HG02610 (cell line): ENCODE data around the gene CDK11B.
"Not testable (repeated sequence)": the region's sequence is repeated elsewhere in the genome, so short reads cannot be mapped to it uniquely, and the experiment has no call there.

Experiments used
- ATAC-seq: cut with Tn5 transposase; IDR thresholded peaks from one replicate; pipeline ENCODE4 v1.9.1; 2021; ENCODE audit warnings: mild to moderate bottlenecking, moderate library complexity; ENCODE audit not compliant: unreplicated experiment

CDK11B gene

GRCh38 chr1:1662830-1663560, 4.2 kb upstream of the CDK11B start:
- not testable (repeated sequence) for ATAC-seq

DNA sequence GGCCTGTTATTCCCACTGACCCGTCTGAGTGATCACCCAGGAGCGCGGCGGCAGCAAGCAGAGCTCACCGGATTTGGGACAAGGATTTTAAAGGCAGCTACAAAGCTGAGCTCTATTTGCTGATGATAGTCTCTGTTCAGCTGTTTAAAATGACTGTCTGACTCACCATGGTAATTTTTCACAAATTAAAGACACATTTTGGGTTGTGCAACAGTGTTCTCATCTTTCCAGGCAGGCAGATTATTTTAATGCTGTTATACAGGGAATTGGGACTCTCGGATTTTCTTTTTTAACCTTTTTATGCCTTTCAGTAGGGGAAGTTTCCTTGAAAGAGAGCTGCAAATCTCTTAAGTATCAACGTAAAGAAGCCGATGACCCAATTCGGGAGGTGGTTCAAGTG, 3.6 kb upstream of the CDK11B start:
- ATAC-seq: not testable (repeated sequence)

DNA sequence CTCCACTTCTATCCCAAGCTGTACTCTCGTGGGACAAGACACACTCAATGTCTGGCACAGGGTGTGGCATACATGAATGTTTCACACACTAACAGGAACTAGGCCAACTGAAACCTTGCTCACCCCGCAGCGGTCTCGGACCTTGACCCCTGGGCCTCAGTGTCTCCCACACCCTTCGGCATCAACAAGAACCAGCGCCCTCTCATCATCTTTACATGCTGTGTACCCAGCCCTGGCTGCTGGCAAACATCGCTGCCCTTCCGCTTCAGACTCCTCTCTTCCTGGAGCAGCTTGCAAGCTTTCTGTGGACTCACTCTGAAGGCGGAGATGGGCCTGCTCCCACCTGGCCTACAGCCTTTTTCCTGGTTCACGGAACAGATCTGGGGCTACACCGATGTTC, 10.5 kb downstream of the CDK11B start:
- ATAC-seq: not testable (repeated sequence)

DNA sequence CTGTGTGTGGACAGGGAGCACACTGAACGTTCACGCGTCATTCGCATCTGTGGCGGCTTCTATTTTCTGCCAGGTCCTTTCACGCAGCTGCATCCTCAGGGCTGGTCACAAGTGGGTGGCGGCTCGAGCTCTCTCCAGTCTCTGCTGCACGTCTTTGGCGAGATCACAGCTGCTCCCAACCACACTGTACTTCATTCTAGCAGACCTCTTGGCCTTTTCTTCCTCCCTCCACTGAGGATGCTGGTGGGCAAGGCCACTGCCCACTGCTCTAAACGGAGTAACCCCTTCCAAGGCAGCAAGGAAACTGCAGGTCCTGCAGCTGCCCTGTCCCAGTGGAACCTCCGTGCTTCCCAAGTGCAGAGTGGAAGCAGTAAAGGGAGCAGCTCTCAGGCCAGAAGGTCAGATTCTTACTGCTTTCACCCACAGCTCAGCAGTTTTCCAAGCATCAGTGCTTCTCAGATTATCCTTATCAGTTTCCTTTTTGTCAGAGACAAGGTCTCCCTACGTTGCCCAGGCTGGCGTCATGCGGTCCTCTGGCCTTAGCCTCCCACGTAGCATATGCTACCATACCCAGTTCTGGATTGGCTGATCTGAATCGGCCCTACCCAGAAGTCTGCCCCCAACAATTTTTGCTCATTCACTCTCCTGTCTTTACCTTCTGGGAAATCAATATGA, 11.1 kb downstream of the CDK11B start:
- ATAC-seq: not testable (repeated sequence)

- ATAC-seq: not testable (repeated sequence)
These were observed 12.5 kb downstream of the CDK11B start for GRCh38 chr1:1646326-1646725.

DNA sequence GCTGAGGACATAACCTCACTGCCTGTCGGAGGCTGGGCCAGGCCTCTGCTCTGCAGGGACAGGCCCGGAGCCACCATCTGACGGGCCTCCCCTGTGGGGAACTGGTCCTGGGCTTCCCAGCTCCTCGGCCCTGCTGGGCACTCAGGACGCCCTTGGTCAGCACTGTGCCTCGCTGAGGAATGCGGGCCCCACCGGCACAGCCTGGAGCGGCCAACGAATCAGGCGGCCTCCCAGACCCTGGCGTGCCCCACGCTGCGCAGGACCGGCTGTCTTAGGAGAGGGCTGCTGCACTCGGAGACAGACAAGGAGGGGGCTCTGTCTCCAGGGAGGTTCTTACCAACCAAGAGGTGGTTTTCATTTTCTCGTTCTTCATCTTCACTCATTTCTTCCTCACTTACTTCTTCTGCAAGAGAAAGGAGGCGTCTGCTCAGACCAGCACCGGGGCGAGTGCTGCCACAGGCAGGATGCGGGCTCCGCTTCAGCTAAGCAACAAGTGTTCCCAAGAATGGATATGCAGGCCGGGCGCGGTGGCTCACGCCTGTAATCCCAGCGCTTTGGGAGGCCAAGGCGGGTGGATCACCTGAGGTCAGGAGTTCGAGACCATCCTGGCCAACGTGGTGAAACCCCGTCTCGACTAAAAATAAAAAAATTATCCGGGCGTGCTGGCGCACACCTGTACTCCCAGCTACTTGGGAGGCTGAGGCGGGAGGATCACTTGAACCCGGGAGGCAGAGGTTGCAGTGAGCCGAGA, 17.9 kb downstream of the CDK11B start:
- not testable (repeated sequence) for ATAC-seq

DNA sequence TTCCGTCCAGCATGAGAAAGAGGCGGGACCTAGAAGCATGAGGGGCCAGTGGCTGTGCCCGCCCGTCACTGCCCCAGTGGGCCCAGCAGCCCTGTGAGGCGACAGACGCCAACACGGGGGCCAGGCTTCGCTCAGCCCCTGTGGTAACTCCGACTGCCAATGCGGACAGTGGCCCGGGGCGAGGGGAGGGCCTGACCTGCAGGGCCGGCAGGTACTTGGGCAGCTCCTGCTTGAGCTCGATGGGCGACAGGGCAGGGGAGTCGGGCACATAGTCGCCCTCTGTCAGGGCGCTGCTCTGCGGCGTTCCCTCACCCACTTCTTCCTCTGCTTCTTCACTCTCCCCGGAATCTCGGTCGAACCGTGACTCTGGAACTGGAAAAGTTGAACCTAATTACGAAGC, 18.7 kb downstream of the CDK11B start:
- ATAC-seq: not testable (repeated sequence)

DNA sequence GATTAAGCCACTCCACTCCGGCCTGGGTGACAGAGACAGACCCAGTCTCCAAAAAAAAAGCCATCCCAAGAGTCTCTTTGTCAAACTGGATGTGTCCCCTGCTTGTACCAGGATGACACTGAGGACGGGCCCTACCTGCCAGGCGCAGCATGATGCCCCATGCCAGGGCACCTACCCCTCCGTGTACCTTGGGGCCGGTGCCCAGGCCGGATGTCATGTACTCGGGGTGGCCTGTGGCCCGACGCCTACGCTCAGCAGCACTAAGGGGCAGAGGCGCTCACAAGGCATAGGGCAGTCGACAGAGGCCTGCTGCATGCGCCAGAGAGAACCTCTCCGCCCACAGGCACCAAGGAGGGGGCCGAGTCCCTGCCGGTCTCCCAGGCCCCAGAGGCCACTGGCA, 19.4 kb downstream of the CDK11B start:
- ATAC-seq: not testable (repeated sequence)

GRCh38 chr1:1638528-1638927, 20.3 kb downstream of the CDK11B start:
- ATAC-seq: not testable (repeated sequence)

GRCh38 chr1:1637479-1637875, 21.3 kb downstream of the CDK11B start:
- not testable (repeated sequence) for ATAC-seq

- not testable (repeated sequence) for ATAC-seq
These were observed 22.0 kb downstream of the CDK11B start for GRCh38 chr1:1636621-1637478.

DNA sequence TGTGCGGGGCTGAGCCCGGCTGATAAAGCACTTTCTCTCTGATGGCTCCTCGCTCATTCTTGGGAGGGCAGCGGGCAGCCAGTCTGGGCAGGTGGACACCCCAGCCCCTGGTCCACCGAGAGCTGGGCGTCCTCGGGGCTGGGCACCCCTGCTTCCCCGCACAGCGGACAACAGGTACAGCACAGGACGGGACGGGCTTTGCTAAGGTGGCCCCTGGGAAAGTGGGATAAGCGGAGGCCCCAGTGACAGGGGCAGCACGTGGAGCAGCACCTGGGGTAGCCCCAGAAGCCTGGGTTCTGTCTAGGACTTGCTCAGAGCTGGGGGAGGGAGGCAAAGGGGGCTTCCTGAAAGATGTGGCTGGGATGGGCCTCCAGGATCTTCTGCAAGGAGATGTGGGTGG, 24.2 kb downstream of the CDK11B start:
- ATAC-seq: not testable (repeated sequence)

DNA sequence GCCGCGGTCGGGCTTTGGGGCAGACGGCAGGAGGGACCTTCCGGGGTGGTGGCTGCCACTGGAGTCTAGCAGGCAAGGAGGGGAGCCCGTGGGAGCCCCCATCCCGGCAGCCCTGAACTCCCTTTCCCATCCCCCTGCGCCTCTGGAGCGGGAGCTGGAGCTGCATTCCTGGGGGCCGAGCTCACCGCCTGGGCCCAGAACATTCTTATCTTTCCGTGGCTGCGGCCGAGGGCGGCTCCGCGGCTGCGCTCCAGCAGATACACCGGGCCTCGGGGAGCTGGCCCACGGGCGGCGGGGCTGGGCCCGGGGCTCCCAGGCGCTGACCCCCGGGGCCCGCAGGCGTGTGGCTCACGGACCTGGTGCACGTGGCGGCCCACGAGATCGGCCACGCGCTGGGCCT, 25.4 kb downstream of the CDK11B start:
- not testable (repeated sequence) for ATAC-seq

GRCh38 chr1:1631782-1632420, 26.9 kb downstream of the CDK11B start, which contains the start of gene MMP23B:
Gene MMP23B, plus strand, starts transcription at chr1:1632173. Its CDS starts 46 bp downstream, at chr1:1632219.
- no peak for ATAC-seq

GRCh38 chr1:1630965-1631781, 27.6 kb downstream of the CDK11B start:
- ATAC-seq: no peak

GRCh38 chr1:1630191-1630964, 28.4 kb downstream of the CDK11B start:
- ATAC-seq: peak; percentile 46

DNA sequence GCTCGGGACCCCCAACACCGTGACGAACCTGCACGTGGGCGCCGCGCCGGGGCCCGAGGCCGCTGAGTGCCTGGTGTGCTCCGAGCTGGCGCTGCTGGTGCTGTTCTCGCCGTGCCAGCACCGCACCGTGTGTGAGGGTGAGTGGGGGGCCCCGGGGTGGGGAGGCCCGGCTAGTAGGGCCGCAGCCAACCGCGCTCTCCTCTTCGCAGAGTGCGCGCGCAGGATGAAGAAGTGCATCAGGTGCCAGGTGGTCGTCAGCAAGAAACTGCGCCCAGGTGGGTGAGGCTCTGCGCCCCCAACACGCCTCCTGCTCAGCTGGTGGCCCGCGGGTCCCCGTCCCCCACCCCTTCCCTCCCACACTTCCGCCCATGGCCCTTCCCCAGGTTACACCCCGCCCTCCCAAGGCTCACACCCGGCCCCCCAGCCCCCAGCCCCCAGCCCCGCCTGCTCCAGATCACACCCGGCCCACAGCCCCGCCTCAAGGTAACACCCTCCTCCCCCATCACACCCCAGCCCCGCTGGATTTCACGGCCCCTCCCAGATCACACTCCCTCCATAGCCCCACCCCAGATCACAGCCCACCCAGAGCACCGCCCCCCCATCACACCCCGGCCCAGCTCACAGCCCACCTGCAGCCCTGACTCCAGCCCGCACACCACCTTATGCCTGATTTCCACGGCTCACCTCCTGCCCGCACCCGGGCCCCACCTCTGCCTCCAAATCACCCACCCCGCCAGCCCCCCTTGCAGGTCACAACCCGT, 29.2 kb downstream of the CDK11B start:
- ATAC-seq: no peak
